C4-2B (cell line): ENCODE data around the gene DUS3L.

Experiments used
- H3K27ac ChIP-seq: fragments of 450-650 bp; 2 replicates; pipeline ENCODE4 v1.5.1; 2017
- CTCF ChIP-seq: fragments of 450-650 bp; conservative IDR thresholded peaks from 2 replicates; pipeline ENCODE4 v1.5.1; 2017; ENCODE audit warnings: mild to moderate bottlenecking
- ZFX ChIP-seq: fragments of 450-650 bp; IDR thresholded peaks from 2 replicates; pipeline ENCODE4 v1.6.1; 2017

DUS3L gene

GRCh38 chr19:5808120-5808816 is 17.3 kb upstream of the DUS3L start:
- H3K27ac ChIP-seq: no peak overlapping the region
- TF ChIP-seq ZFX: no peak
- TF ChIP-seq CTCF: no peak

- no peak overlapping the region for H3K27ac ChIP-seq
- TF ChIP-seq ZFX (no peak), CTCF (no peak)
Measured at GRCh38 chr19:5806905-5807304, 15.9 kb upstream of the DUS3L start.

- H3K27ac ChIP-seq: no peak overlapping the region
- TF ChIP-seq ZFX: no peak
- no peak; the same call in 1 of the 2 replicates for TF ChIP-seq CTCF
Measured at GRCh38 chr19:5806133-5806489, 15.1 kb upstream of the DUS3L start.

DNA sequence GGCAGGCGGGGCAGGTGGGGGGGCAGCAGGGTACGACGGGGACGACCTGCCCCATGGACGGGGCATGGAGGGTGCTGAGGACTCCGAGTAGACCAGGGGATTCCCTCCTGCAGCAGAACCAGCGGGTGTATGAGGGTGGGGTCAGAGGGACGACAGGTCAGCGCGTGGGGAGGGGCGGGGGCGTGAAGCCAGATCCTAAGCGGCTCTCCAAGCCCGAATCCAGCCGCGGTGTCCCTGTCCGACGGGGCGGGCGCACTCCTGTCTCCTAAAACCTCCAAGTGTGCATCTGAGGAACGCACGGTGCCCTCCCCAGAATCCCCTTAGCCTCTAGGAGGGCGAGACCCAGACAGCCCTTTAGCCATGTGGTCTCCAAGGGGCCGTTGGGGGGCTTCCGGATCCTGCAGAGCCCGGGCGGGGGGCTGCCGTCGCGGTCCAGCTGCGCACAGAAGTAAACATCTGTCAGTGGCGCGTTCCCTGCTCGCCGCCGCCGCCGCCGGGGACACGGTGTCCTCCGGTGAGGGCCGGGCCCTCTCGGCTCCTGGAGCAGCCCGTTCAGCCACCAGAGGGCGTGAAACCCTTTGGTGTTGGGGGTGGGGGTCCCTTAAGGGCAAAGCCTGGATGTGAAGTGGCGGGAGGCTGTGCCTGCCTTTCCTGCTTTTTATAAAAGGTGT is 14.6 kb upstream of the DUS3L start:
- TF ChIP-seq CTCF (peak; percentile 87), ZFX (no peak)
- H3K27ac ChIP-seq: no peak overlapping the region

- peak within 1 kb of the TSS; percentile 23; the same call in 1 of the 2 replicates for H3K27ac ChIP-seq
- TF ChIP-seq CTCF: no peak
- TF ChIP-seq ZFX: no peak
Measured at GRCh38 chr19:5804516-5805461, 13.8 kb upstream of the DUS3L start, which contains the start of gene NRTN. Gene NRTN, plus strand, starts transcription at chr19:5805067. Its CDS starts 19,099 bp downstream, at chr19:5824166.

DNA sequence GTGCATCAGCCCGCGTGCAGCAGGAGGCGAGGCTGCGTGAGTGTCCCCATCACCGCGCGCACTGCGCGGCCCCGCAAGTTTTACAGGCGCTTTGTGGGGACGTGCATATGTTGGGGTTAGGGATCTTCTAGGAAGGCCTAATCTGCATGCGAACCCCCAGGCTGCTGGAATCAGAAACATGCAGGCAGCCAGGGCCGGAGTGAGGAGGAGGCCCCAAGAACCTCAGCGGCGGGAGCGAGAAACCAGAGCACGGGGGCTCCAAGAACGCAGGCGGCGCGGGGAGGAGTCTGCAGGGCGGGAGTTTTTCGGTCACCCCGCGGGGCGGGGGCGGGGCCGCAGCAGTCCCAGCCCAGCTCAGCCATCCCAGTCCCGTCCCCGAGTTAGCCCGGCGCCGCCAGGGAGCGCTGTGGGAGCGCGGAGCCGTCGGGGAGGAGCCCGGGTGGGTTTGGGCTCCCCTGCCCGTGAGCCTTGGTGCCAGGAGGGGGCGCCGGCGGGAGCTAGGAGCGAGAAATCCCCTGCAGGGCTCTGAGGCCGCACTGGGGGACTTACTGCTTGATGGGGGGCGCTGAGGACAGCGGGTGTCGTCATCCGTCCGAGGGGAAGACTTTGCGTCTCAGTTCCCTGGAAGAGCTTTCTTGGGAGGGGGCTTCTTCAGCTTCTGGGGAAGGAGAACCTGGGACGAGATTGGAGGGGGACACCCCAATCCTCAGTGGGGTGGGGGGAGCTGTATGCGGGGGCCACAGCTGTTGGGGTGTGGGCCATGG is 13.0 kb upstream of the DUS3L start:
- peak overlapping the region; percentile 23 for H3K27ac ChIP-seq
- TF ChIP-seq CTCF: peak; percentile 100
- TF ChIP-seq ZFX: no peak
